Measurements from ENCODE around the gene TEX264.

The TEX264 gene

GRCh38 chr3:51703761-51704510 is 32.9 kb downstream of the TEX264 start:
- peak overlapping the region; percentile 24; the same call in 1 of the 2 replicates for H3K27ac ChIP-seq
- H3K27me3 ChIP-seq (ENCODE audit: insufficient read depth, low read depth, severe bottlenecking): no peaks in the 10 kb centered on the region
- no peaks in the 10 kb centered on the region for H3K9me3 ChIP-seq (ENCODE audit: severe bottlenecking)
- H3K4me3 ChIP-seq (ENCODE audit: low read depth, low read length): no peak overlapping the region
- no peak for TF ChIP-seq CTCF (IDR thresholded peaks at IDR 0.05; ENCODE audit: low read depth, low read length)
- DNase-seq: no peak
- peaks cover 23% of the 10 kb centered on the region for H3K36me3 ChIP-seq

GRCh38 chr3:51704511-51704950 is 33.5 kb downstream of the TEX264 start:
- Histone ChIP-seq H3K27me3 (ENCODE audit: insufficient read depth, low read depth, severe bottlenecking) (no peaks in the 10 kb centered on the region), H3K36me3 (peaks cover 21% of the 10 kb centered on the region), H3K27ac (no peak overlapping the region), H3K4me3 (ENCODE audit: low read depth, low read length) (no peak overlapping the region), H3K9me3 (ENCODE audit: severe bottlenecking) (no peaks in the 10 kb centered on the region)
- DNase-seq: no peak
- no peak for TF ChIP-seq CTCF (IDR thresholded peaks at IDR 0.05; ENCODE audit: low read depth, low read length)

GRCh38 chr3:51705276-51706020 is 34.4 kb downstream of the TEX264 start:
- H3K36me3 ChIP-seq: peaks cover 16% of the 10 kb centered on the region
- no peak overlapping the region for H3K27ac ChIP-seq
- no peaks in the 10 kb centered on the region for H3K27me3 ChIP-seq (ENCODE audit: insufficient read depth, low read depth, severe bottlenecking)
- DNase-seq: no peak
- H3K4me3 ChIP-seq (ENCODE audit: low read depth, low read length): no peak overlapping the region
- H3K9me3 ChIP-seq (ENCODE audit: severe bottlenecking): no peaks in the 10 kb centered on the region
- no peak for TF ChIP-seq CTCF (IDR thresholded peaks at IDR 0.05; ENCODE audit: low read depth, low read length)

- Histone ChIP-seq H3K27me3 (ENCODE audit: insufficient read depth, low read depth, severe bottlenecking) (no peaks in the 10 kb centered on the region), H3K36me3 (peaks cover 16% of the 10 kb centered on the region), H3K27ac (no peak overlapping the region; the same call in 1 of the 2 replicates), H3K4me3 (ENCODE audit: low read depth, low read length) (no peak overlapping the region), H3K9me3 (ENCODE audit: severe bottlenecking) (no peaks in the 10 kb centered on the region)
- TF ChIP-seq CTCF (IDR thresholded peaks at IDR 0.05; ENCODE audit: low read depth, low read length): no peak
- DNase-seq: peak; percentile 32
These were observed 35.0 kb downstream of the TEX264 start for GRCh38 chr3:51706021-51706485.

GRCh38 chr3:51706788-51707731 is 36.0 kb downstream of the TEX264 start, which contains the start of gene GRM2:
TSS of gene GRM2 (plus strand) at chr3:51707068. CDS start at chr3:51708984, 1,916 bp downstream.
- peaks cover 24% of the 10 kb centered on the region for H3K36me3 ChIP-seq
- no peaks in the 10 kb centered on the region for H3K27me3 ChIP-seq (ENCODE audit: insufficient read depth, low read depth, severe bottlenecking)
- H3K27ac ChIP-seq: peak within 1 kb of the TSS; percentile 92
- H3K4me3 ChIP-seq (ENCODE audit: low read depth, low read length): peak within 1 kb of the TSS; percentile 66
- no peaks in the 10 kb centered on the region for H3K9me3 ChIP-seq (ENCODE audit: severe bottlenecking)
- DNase-seq: peak; percentile 92
- no peak for TF ChIP-seq CTCF (IDR thresholded peaks at IDR 0.05; ENCODE audit: low read depth, low read length)
